Measurements from ENCODE around the gene NEGR1. TPM values are rescaled to one million over a fixed set of nuclear protein-coding genes. Genes with fewer than 3 reads are reported as not detected.

Gene NEGR1
- total and polyA plus RNA-seq, 12 donors, result 2.3 to 18.3 (median 5.2) TPM

GRCh38 chr1:71706029-71706671 is 576.2 kb downstream of the NEGR1 start:
- DNase-seq (no peak), ATAC-seq (no peak)
- intact Hi-C loops (cut with DNase I), result no loop called here
- Histone ChIP-seq H3K27me3 (no peaks in the 10 kb centered on the region), H3K9me3 (peaks cover 0 to 54% (median 3%) of the 10 kb centered on the region in 11 donors), H3K36me3 (no peaks in the 10 kb centered on the region), H3K4me1 (no peaks in the 10 kb centered on the region), H3K4me3 (no peak overlapping the region), H3K27ac (no peak overlapping the region)
- 73 to 74% methylated on average over 5 of the region's 5 CpGs for WGBS, 2 donors
- TF ChIP-seq CTCF (IDR thresholded peaks at IDR 0.05), result no peak

- WGBS, 2 donors, result 45 to 71% methylated on average over 1 of the region's 1 CpG
- no peak for TF ChIP-seq CTCF (IDR thresholded peaks at IDR 0.05)
- Histone ChIP-seq H3K4me3 (no peak overlapping the region), H3K27ac (no peak overlapping the region), H3K36me3 (no peaks in the 10 kb centered on the region), H3K9me3 (peaks cover 0 to 12% (median 3%) of the 10 kb centered on the region in 11 donors), H3K27me3 (no peaks in the 10 kb centered on the region), H3K4me1 (no peaks in the 10 kb centered on the region)
- DNase-seq (no peak), ATAC-seq (no peak)
- intact Hi-C loops (cut with DNase I), result no loop called here
Measured at GRCh38 chr1:71698186-71698585, 584.2 kb downstream of the NEGR1 start.

- H3K27ac ChIP-seq, result no peak overlapping the region
- intact Hi-C loops (cut with DNase I), result no loop called here
- 57 to 66% methylated on average over 1 of the region's 1 CpG for WGBS, 2 donors
- no peak for TF ChIP-seq CTCF (IDR thresholded peaks at IDR 0.05)
- no peaks in the 10 kb centered on the region for H3K36me3 ChIP-seq
- H3K9me3 ChIP-seq, result no peaks in the 10 kb centered on the region
- DNase-seq (no peak), ATAC-seq (no peak)
- no peaks in the 10 kb centered on the region for H3K4me1 ChIP-seq
- H3K4me3 ChIP-seq, result no peak overlapping the region
- H3K27me3 ChIP-seq, result no peaks in the 10 kb centered on the region
Measured at GRCh38 chr1:71695821-71696220, 586.5 kb downstream of the NEGR1 start.

- no peaks in the 10 kb centered on the region for H3K9me3 ChIP-seq
- 81 to 91% methylated on average over 1 of the region's 1 CpG for WGBS, 2 donors
- no peaks in the 10 kb centered on the region for H3K36me3 ChIP-seq
- DNase-seq (no peak), ATAC-seq (no peak)
- intact Hi-C loops (cut with DNase I), result no loop called here
- no peaks in the 10 kb centered on the region for H3K27me3 ChIP-seq
- H3K27ac ChIP-seq, result no peak overlapping the region
- TF ChIP-seq CTCF (IDR thresholded peaks at IDR 0.05), result no peak
- H3K4me1 ChIP-seq, result no peaks in the 10 kb centered on the region
- H3K4me3 ChIP-seq, result no peak overlapping the region
Measured at GRCh38 chr1:71695084-71695483, 587.3 kb downstream of the NEGR1 start.

All from heart right ventricle (tissue), 16 donors.